SK-N-SH (cell line): ENCODE data around the gene LAIR2.
"Not testable (repeated sequence)": the region's sequence is repeated elsewhere in the genome, so short reads cannot be mapped to it uniquely, and the experiment has no call there.

ENCODE experiments used
- CTCF ChIP-seq: fragments of 200-600 bp; sonication (generic); IDR thresholded peaks from 2 replicates; pipeline ENCODE4 v1.6.1; 2017; ENCODE audit warnings: antibody characterized with exemption, mild to moderate bottlenecking, moderate library complexity
- EZH2phosphoT487 ChIP-seq: fragments of 200-600 bp; sonication (generic); IDR thresholded peaks from 2 replicates; pipeline ENCODE4 v1.6.1; 2017; ENCODE audit warnings: low read depth, mixed run types, mild to moderate bottlenecking, antibody characterized with exemption, moderate library complexity, borderline replicate concordance
- MXI1 ChIP-seq: IDR thresholded peaks from 2 replicates; pipeline ENCODE4 v1.6.1; 2012; ENCODE audit warnings: mild to moderate bottlenecking, low read depth, low read length, improper control_type of control experiment
- POLR2AphosphoS5 ChIP-seq: IDR thresholded peaks from 2 replicates; pipeline ENCODE4 v1.6.1; 2012; ENCODE audit warnings: low read depth, low read length
- REST ChIP-seq: IDR thresholded peaks from 2 replicates; pipeline ENCODE4 v1.6.1; 2012; ENCODE audit warnings: mild to moderate bottlenecking, low read depth, low read length, moderate library complexity
- SMC3 ChIP-seq: IDR thresholded peaks from 2 replicates; pipeline ENCODE4 v1.6.1; 2012; ENCODE audit warnings: low read depth, low read length, improper control_type of control experiment

DNA sequence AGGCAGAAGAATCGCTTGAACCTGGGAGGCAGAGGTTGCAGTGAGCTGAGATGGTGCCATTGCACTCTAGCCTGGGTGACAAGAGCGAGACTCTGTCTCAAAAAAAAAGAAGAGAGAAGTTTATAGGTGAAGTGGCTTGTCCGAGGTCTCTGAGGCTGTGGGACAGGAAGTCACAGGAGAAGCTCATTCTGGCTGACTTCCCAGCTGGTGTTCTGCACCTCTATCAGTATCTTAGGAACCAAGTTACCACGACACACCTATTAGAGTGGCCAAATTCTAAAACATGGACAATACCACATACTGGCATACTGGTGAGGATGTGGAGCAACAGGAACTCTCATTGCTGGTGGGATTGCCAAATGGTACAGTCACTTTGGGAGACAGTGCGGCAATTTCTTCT lies 7.3 kb upstream of the LAIR2 start:
- TF ChIP-seq CTCF, MXI1, SMC3, REST, EZH2phosphoT487, POLR2AphosphoS5: not testable (repeated sequence)
